Regular cardiac myocyte (primary cell): Measurements from ENCODE around the gene ZNF319. TPM values are rescaled to one million over a fixed set of nuclear protein-coding genes. Genes with fewer than 3 reads are reported as not detected.

Experiments
- total RNA-seq: library from RNA; depleted of rRNA; stranded (reverse); fragments of >200 nt; gene quantifications from 2 replicates; pipeline ENCODE4 v1.2.3, GENCODE V29; 2014

ZNF319 gene
- 1.4 and 2.7 TPM in 2 replicates for total RNA-seq

DNA sequence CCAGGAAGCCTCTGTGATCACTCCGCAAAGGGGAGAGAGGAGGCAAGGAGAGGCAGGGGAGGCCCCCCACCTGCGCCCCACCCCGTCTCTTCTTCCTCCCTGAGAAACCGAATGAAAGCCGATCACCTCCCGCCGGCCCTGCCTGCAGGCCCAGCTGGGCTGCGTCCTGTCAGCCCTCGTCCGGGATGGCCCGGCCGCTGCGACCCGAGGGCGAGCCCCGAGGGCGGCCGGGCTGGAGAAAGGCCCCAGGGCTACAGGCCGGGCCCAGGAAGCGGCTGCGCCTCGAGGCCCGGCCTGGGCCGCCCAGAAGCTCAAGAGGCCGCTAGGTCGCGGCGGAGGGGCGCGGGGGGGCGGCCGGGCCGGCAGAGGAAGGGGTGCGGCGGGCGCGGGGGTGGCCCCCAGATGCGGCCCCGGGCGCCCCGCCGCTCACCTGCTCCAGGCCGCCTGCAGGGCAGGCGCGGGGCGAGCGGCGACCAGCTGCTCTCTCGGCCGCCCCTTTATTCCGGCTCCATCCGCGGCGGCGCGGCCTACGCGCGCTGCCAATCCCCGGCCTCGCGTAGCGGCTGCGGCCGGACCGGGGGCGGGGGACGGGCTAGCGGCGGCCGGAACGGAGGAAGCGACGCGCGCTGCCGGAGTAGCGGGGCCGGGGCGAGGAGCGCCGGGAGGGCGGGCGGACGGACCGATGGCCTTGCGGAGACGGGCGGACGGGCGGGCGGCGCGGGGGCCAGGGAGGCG, at the start of gene ZNF319:
Gene ZNF319, minus strand, starts transcription at position 702 of the 735 bp plus-strand sequence. CDS start 2,407 bp downstream, outside the sequence.

DNA sequence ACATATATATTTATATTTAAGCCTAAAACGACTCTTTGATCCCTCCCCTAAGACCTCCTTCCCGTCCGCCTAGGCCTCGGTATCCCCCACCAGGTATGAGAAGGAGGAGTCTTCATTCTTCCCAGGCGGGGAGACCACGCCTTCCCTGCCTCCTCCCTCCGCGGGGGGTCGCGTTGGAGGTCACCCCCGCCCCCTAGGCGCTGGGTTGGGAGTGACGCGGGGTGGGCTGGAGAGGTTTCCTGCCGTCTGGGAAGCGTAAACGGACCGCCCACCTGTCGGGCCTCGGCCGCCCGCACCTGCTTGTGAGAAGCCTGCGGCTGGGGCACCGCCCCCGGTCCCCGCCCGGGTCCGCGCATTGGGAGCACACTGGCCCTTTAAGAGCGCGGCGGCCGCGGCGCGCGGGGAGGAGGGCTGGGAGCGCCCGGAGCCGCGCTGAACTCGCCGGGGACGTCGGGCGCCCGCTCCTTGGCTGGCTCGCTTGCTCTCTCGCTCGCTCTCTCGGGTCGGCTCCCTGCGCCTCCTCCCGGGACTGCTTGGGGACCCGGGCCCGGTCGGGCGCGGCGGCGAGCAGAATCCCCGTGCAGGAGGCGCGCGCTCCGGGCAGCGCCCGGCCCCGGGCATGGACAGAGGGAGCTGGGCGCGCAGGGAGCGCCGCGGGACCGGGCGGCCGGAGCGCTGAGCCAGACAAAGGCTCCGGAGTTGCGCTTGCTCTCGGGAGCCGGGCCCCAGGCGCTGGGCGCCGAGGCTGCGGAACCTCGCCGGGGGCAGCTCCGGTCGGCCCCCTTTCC, 25.1 kb upstream of the ZNF319 start, which contains the start of gene MMP15:
Gene MMP15, plus strand, starts transcription at position 404 of the 788 bp plus-strand sequence. CDS start 597 bp downstream, outside the sequence.

DNA sequence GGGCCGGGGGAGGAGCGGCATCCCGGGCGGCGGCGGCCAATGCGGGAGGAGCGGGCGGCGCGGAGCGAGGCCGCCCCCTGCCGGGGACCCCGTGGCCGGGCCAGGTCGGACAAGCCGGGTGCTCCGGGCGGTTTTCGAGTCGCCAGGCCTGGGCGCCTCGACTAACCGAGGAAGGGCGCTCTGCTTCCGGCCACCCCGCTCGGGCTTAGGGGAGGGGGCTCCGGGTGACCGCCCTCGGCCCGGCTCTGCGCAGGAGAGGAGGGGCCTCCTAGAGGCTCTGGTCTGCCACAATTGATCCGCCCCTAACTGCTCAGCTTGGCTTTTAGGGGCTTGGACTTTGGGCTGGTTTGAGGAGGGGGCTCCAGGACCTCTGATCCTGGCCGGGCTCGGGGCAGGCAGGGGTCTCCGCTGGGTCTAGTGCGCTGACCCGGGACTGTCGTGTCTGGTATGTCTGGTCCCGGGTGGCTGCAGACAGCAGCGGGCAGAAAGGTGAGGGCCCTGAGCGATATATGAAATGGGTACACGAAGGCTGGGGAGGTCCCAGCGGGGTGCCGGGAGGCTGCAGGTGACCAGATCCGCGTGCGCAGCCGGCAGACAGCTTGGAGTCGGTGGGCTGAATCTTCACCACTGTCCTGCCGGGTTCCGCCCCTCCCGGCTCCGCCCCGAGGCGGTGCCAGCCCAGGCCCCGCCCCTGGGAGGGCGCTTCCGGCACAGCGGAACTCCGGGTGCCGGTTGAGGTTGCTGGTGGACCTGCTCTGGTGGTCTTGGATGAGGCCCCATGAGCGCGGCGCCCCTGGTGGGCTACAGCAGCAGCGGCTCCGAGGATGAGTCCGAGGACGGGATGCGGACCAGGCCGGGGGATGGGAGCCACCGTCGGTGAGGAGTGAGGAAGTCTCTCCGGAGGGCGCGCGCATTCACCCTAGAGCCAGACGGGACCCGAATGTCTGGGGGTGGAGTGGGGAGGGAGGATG, 519 bp upstream of the ZNF319 start, which contains the start of gene USB1:
Gene USB1, plus strand, starts transcription at position 702 of the 971 bp plus-strand sequence. Its CDS starts 77 bp downstream, at position 779.

GRCh38 chr16:57970970-57971369, 29.5 kb downstream of the ZNF319 start, which contains the start of gene CNGB1:
Gene CNGB1, minus strand, starts transcription at chr16:57971128. Its CDS starts 3,842 bp downstream, at chr16:57967286.

Other genes starting within 250 kb of the ZNF319 start
- gene KIFC3, start 198.2 kb downstream of the ZNF319 start, total RNA-seq = 45.7 and 56.9 TPM in 2 replicates
- not detected in 2 replicates for gene CNGB1, start 29.5 kb downstream of the ZNF319 start, total RNA-seq
- 27.3 and 44.1 TPM in 2 replicates for gene USB1, start 735 bp upstream of the ZNF319 start, total RNA-seq
- gene MMP15, start 25.1 kb upstream of the ZNF319 start, total RNA-seq = 3.1 and 3.5 TPM in 2 replicates
- 34.4 and 52.3 TPM in 2 replicates for gene CFAP20, start 128.7 kb upstream of the ZNF319 start, total RNA-seq
- gene CSNK2A2, start 197.4 kb upstream of the ZNF319 start, total RNA-seq = 16.3 and 16.9 TPM in 2 replicates